Metanephros (tissue), 1 donor: ENCODE data around the gene RBM42. TPM values are rescaled to one million over a fixed set of nuclear protein-coding genes. Genes with fewer than 3 reads are reported as not detected.

Source experiments
- total RNA-seq: library from RNA; depleted of rRNA; stranded (reverse); fragments of >200 nt; gene quantifications from one replicate; pipeline ENCODE4 v1.2.3, GENCODE V29; 2014

Gene RBM42
- 40.6 TPM for total RNA-seq

GRCh38 chr19:35628565-35629331 is at the start of gene RBM42:
TSS of gene RBM42 (plus strand) at chr19:35629036. CDS start at chr19:35629154, 118 bp downstream.

GRCh38 chr19:35585848-35586247 is 43.0 kb upstream of the RBM42 start, which contains the start of gene PMIS2:
TSS of gene PMIS2 (plus strand) at chr19:35586173. CDS start at chr19:35586260, 87 bp downstream.

GRCh38 chr19:35612559-35613321 is 16.1 kb upstream of the RBM42 start, which contains the start of gene HAUS5:
TSS of gene HAUS5 (plus strand) at chr19:35612735. CDS start at chr19:35612795, 60 bp downstream.

GRCh38 chr19:35641515-35642151 is 12.8 kb downstream of the RBM42 start, which contains the start of gene ETV2:
TSS of gene ETV2 (plus strand) at chr19:35641745. CDS start at chr19:35642461, 716 bp downstream.

GRCh38 chr19:35648017-35648961 is 19.5 kb downstream of the RBM42 start, which contains the start of gene COX6B1:
TSS of gene COX6B1 (plus strand) at chr19:35648323. CDS start at chr19:35651244, 2,921 bp downstream.

DNA sequence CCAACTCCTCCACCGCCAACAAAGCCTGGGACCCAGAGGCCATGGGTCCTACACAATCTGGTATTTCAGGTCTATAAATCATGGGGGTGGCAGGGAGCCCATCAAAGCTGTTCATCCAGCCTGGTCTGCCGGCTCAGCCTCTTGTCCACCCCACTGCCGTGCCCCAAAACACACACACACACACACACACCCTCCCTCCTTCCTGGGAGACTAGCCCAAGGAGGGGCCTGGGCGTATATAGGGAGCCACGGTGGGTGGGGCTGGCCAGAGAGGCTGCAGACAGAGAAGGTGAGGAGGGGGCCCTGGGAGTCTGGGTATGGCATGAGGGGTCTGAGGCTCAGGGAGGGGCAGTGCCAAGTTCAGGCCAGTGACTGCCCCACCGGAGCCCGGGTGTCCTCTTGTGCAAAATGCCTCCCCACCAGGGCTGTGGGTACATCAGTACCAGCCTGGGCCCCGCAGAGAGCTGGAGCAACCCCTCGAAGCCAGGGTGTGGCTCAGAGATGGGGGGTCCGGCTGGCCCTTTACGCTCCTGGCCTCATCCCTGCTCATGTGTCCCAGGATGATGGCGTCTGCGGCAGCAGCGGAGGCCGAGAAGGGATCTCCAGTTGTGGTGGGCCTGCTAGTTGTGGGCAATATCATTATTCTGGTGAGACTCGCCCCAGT is 37.5 kb downstream of the RBM42 start, which contains the start of gene UPK1A:
Gene UPK1A, plus strand, starts transcription at position 267 of the 663 bp plus-strand sequence. Its CDS starts 296 bp downstream, at position 563.

Other genes starting within 250 kb of the RBM42 start
- gene FFAR2, start 180.8 kb upstream of the RBM42 start, total RNA-seq: 1.5 TPM
- not detected for gene KRTDAP, start 138.6 kb upstream of the RBM42 start, total RNA-seq
- 47.1 TPM for gene DMKN, start 115.4 kb upstream of the RBM42 start, total RNA-seq
- not detected for gene SBSN, start 100.7 kb upstream of the RBM42 start, total RNA-seq
- gene GAPDHS, start 95.6 kb upstream of the RBM42 start, total RNA-seq: not detected
- 74.1 TPM for gene TMEM147, start 83.4 kb upstream of the RBM42 start, total RNA-seq
- gene ATP4A, start 65.4 kb upstream of the RBM42 start, total RNA-seq: 0.41 TPM
- not detected for gene PMIS2, start 42.9 kb upstream of the RBM42 start, total RNA-seq
- gene HAUS5, start 16.3 kb upstream of the RBM42 start, total RNA-seq: 14.3 TPM
- gene ETV2, start 12.7 kb downstream of the RBM42 start, total RNA-seq: 0.47 TPM
- 303 TPM for gene COX6B1, start 19.3 kb downstream of the RBM42 start, total RNA-seq
- 20.4 TPM for gene UPK1A, start 37.5 kb downstream of the RBM42 start, total RNA-seq
- gene ZBTB32, start 75.5 kb downstream of the RBM42 start, total RNA-seq: not detected
- 28.0 TPM for gene KMT2B, start 89.0 kb downstream of the RBM42 start, total RNA-seq
- gene IGFLR1, start 113.4 kb downstream of the RBM42 start, total RNA-seq: 4.5 TPM
- 14.9 TPM for gene U2AF1L4, start 116.4 kb downstream of the RBM42 start, total RNA-seq
- gene PSENEN, start 116.6 kb downstream of the RBM42 start, total RNA-seq: 22.9 TPM
- 11.3 TPM for gene LIN37, start 119.5 kb downstream of the RBM42 start, total RNA-seq
- 51.6 TPM for gene HSPB6, start 128.0 kb downstream of the RBM42 start, total RNA-seq
- gene PROSER3, start 129.1 kb downstream of the RBM42 start, total RNA-seq: 15.9 TPM
- gene ARHGAP33, start 146.5 kb downstream of the RBM42 start, total RNA-seq: 27.4 TPM
- 14.4 TPM for gene PRODH2, start 183.8 kb downstream of the RBM42 start, total RNA-seq
- 32.8 TPM for gene NPHS1, start 223.5 kb downstream of the RBM42 start, total RNA-seq
- gene KIRREL2, start 227.9 kb downstream of the RBM42 start, total RNA-seq: 3.9 TPM
- 10.3 TPM for gene APLP1, start 239.5 kb downstream of the RBM42 start, total RNA-seq